ENCODE results near the gene PSD4. TPM values are rescaled to one million over a fixed set of nuclear protein-coding genes. Genes with fewer than 3 reads are reported as not detected.
A peak's percentile ranks its signal among the peaks of the same experiment; 100 is the strongest.

The PSD4 gene
- total RNA-seq, 1 donor from 2014 or later: 2.6 TPM

DNA sequence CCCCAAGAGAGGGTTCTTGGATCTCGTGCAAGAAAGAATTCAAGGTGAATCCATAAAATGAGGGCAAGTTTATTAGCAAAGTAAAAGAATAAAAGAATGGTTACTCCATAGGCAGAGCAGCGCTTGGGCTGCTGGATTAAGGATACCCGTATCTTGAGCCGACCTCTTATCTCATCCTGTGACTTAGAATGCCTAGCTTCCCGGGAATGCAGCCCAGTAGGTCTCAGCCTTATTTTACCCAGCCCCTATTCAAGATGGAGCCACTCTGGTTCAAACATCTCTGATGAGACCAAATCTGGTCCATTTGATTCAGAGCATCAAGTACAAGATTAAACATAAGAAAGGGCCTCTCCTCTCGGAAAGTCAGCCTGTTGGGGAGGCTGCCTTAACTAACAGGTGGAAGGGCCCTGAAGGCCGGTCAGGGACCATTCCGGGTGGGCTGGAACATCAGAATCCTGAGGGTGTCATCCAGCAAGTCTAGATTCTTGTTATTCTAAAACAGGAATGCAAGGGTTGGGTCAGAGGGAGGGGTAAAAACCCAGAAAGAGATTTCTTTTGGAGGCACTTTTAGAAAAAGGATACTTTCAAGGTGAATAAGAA is 5.8 kb downstream of the PSD4 start:
- intact Hi-C loops (cut with DNase I): no loop called here
- DNase-seq (no peak), ATAC-seq (ENCODE audit: poor library complexity) (no peak)

- no peak for DNase-seq
- no peak for ATAC-seq (ENCODE audit: poor library complexity)
- intact Hi-C loops (cut with DNase I): no loop called here
These were observed 6.6 kb downstream of the PSD4 start for GRCh38 chr2:113180131-113180946.

GRCh38 chr2:113181258-113182051 is 7.7 kb downstream of the PSD4 start:
- DNase-seq: no peak
- intact Hi-C loops (cut with DNase I): no loop called here
- ATAC-seq (ENCODE audit: poor library complexity): no peak

GRCh38 chr2:113182471-113183260 is 8.9 kb downstream of the PSD4 start:
- ATAC-seq (ENCODE audit: poor library complexity) (no peak), DNase-seq (no peak)
- intact Hi-C loops (cut with DNase I): no loop called here

- intact Hi-C loops (cut with DNase I): no loop called here
- ATAC-seq (ENCODE audit: poor library complexity) (no peak), DNase-seq (no peak)
These were observed 9.5 kb downstream of the PSD4 start for GRCh38 chr2:113183264-113183663.

- intact Hi-C loops (cut with DNase I): no loop called here
- DNase-seq: no peak
- no peak for ATAC-seq (ENCODE audit: poor library complexity)
These were observed 9.9 kb downstream of the PSD4 start for GRCh38 chr2:113183703-113184102.

GRCh38 chr2:113184531-113185230 is 10.9 kb downstream of the PSD4 start:
- DNase-seq (no peak), ATAC-seq (ENCODE audit: poor library complexity) (no peak)
- intact Hi-C loops (cut with DNase I): no loop called here

DNA sequence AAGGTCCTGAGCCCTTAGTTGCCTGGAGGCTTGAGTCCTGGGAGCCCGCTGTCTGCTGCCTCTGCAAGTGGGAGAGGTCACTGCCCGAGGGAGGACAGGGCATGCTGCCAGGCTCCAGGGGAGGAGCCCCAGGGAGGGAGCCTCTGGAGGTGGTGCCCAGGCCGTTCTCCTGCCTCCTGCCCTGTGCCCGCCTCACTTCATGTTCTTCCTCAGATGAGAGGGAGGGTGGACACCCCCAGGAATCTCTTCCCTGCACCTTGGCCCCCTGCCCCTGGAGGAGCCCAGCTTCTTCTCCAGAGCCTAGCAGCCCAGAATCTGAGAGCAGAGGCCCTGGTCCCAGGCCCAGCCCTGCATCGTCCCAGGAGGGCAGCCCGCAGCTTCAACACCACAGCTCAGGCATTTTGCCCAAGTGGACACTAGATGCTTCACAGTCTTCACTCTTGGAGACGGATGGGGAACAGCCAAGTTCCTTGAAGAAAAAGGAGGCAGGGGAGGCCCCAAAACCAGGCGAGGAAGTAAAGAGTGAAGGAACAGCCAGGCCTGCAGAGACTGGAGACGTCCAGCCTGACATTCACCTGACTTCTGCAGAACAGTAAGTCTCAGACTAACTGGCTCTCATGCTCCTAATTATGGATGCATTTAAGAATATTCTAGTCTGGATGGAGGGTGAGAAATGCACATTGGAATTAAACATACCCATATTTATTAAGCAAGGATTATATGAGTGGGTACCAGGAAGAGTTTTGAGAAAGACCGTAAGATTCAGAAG is 12.1 kb downstream of the PSD4 start:
- intact Hi-C loops (cut with DNase I): no loop called here
- peak; percentile 64 for DNase-seq
- ATAC-seq (ENCODE audit: poor library complexity): peak; percentile 69

DNA sequence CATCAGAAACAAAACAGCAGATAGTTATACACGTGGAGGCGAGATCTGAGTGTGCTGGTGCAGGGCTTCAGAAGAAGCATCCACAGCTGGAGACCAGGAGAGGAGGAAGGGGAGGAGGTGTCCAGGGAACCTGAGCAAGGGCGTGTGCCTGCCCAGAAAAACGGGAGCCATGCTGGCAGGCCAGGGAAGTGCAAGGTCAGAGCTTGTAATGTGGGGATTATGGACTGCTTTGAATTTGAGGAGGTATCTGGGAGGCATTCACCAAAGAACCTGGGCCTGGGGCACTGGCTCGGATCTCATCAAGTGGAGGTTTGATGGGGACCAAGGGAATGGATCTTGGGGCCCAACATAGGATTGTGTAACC is 12.6 kb downstream of the PSD4 start:
- intact Hi-C loops (cut with DNase I): no loop called here
- DNase-seq (no peak), ATAC-seq (ENCODE audit: poor library complexity) (no peak)

GRCh38 chr2:113187771-113188170 is 14.0 kb downstream of the PSD4 start:
- DNase-seq: no peak
- ATAC-seq (ENCODE audit: poor library complexity): no peak
- intact Hi-C loops (cut with DNase I): no loop called here

GRCh38 chr2:113190871-113191270 is 17.1 kb downstream of the PSD4 start:
- no peak for ATAC-seq (ENCODE audit: poor library complexity)
- intact Hi-C loops (cut with DNase I): no loop called here
- DNase-seq: no peak

DNA sequence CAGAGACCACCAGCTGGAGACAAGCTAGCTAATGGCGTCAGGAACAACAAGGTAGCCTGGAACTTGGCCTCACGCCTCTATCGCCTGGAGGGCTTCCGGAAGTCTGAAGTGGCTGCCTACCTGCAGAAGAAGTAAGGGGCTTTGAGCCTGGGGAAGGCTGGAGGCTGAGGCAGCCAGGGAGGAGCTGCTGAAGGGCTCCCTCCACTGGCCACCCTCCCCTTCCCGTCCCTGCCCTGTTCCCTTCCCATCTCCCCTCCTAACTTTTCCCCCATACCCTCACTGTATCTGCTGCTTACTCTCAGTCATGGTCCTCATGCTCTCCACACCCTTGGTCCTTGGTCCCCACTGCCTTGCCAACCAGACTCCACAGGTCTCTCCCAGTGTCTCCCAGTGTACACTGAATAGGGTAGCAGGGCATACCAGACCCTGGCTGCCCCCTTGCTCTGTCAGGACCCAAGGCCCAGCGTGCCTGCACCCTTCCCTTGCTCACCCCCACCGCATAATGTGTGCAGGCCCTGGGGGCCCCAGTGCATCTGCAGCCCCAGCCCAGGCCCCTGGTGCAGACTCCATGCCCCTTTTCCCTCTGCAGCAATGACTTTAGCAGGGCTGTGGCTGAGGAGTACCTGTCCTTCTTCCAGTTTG is 18.8 kb downstream of the PSD4 start:
- DNase-seq (no peak), ATAC-seq (ENCODE audit: poor library complexity) (no peak)
- intact Hi-C loops (cut with DNase I): no loop called here

DNA sequence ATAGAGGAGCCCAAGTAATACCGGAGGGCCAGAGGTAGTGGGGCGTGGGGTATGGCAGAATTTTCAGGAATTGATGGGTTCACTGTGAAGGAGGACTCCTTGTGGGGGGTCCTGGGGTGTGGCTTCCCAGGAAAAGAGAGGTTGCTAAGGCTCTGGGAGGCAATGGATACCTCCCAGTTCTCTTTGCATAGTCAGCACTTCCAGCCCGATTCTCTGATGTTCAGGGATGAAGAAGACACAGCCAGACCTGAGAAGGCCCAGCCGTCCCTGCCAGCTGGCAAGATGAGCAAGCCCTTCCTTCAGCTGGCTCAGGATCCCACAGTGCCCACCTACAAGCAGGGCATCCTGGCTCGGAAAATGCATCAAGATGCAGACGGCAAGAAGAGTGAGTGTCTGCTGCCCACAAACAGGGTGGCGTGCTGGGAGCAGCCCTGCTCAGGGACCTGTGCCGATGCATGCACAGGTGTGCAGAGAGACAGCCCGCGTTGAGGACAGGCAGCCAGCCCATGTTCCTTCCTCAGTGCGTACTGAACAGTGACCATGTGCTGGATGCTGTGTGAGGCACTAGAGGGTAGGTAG is 22.2 kb downstream of the PSD4 start:
- no peak for DNase-seq
- intact Hi-C loops (cut with DNase I): loop anchor here (5.0 kb wide), 1 partner anchor 59 kb away; no protein-coding TSS in a partner anchor
- ATAC-seq (ENCODE audit: poor library complexity): no peak

DNA sequence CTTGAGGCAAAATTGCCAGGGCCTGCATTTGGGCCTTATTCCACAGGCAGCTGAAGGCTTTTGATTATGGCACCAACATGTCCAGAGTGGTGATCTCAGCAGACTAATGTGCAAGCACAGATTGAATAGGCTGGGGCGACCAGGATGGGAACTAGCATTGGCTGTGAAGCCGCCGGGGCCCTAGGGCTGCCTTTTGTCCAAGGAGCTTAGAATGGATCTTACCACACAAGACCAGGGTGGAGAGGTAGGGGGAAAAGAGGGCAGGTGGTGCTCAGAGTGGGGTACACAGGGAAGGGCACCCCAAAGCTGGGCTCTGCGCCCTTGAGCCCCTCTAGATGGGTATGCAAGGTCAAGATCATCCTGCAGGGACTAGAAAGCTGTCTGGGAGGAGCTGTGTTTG is 23.1 kb downstream of the PSD4 start:
- DNase-seq: no peak
- intact Hi-C loops (cut with DNase I): loop anchor here (5.0 kb wide), 1 partner anchor 60 kb away; no protein-coding TSS in a partner anchor
- no peak for ATAC-seq (ENCODE audit: poor library complexity)

DNA sequence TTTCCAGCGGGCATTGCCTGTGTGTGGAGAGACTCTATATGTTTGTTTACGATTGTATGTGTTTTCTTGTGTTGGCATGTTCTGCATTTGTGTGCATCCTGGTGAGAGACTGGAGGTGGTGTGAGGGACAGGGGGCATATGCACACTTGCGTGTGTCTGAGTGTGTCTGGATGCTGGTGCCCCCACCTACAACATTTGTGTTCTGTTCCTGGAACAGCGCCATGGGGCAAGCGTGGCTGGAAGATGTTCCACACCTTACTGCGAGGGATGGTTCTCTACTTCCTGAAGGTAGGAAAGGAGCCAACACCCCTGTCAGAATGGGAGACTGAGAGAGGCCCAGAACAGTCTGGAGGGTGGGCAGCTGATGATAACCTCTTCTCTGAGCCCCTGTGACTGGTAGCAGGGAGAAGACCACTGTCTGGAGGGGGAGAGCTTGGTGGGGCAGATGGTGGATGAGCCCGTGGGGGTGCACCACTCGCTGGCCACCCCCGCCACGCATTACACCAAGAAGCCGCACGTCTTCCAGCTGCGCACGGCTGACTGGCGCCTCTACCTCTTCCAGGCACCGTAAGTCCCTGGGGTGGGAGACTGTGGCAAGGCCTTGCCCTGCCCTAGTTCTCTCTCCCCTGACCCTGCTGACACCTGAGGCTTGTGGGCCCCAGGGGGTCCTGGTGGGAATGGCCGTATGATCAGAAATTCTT is 23.7 kb downstream of the PSD4 start:
- ATAC-seq (ENCODE audit: poor library complexity) (no peak), DNase-seq (no peak)
- intact Hi-C loops (cut with DNase I): loop anchor here (5.0 kb wide), 1 partner anchor 60 kb away; no protein-coding TSS in a partner anchor

All from Right ventricle myocardium superior (tissue), 1 donor.